ENCODE measurements around the gene NDUFAF8. TPM values are rescaled to one million over a fixed set of nuclear protein-coding genes. Genes with fewer than 3 reads are reported as not detected.

NDUFAF8 gene
- total RNA-seq, 1 donor from 2014 or later: 38.9 TPM

- no peak overlapping the region for H3K27ac Mint-ChIP-seq (ENCODE audit: unreplicated experiment)
- no peaks in the 10 kb centered on the region for H3K36me3 Mint-ChIP-seq (ENCODE audit: unreplicated experiment)
- H3K4me1 Mint-ChIP-seq (ENCODE audit: unreplicated experiment): no peaks in the 10 kb centered on the region
- no peak for TF ChIP-seq CTCF (IDR thresholded peaks at IDR 0.05)
- no peak for DNase-seq (ENCODE audit: extremely low spot score, unreplicated experiment)
- no peak overlapping the region for H3K4me3 Mint-ChIP-seq (ENCODE audit: unreplicated experiment)
- H3K9me3 Mint-ChIP-seq (ENCODE audit: unreplicated experiment): no peaks in the 10 kb centered on the region
- H3K27me3 Mint-ChIP-seq (ENCODE audit: unreplicated experiment): no peaks in the 10 kb centered on the region
Measured at GRCh38 chr17:81194941-81195901, 43.9 kb upstream of the NDUFAF8 start.

- no peak for TF ChIP-seq CTCF (IDR thresholded peaks at IDR 0.05)
- Mint-ChIP-seq H3K27ac (ENCODE audit: unreplicated experiment) (no peak overlapping the region), H3K4me3 (ENCODE audit: unreplicated experiment) (no peak overlapping the region), H3K4me1 (ENCODE audit: unreplicated experiment) (no peaks in the 10 kb centered on the region), H3K36me3 (ENCODE audit: unreplicated experiment) (no peaks in the 10 kb centered on the region), H3K9me3 (ENCODE audit: unreplicated experiment) (no peaks in the 10 kb centered on the region), H3K27me3 (ENCODE audit: unreplicated experiment) (no peaks in the 10 kb centered on the region)
- no peak for DNase-seq (ENCODE audit: extremely low spot score, unreplicated experiment)
Measured at GRCh38 chr17:81195941-81196495, 43.1 kb upstream of the NDUFAF8 start.

- Mint-ChIP-seq H3K36me3 (ENCODE audit: unreplicated experiment) (no peaks in the 10 kb centered on the region), H3K4me3 (ENCODE audit: unreplicated experiment) (no peak overlapping the region), H3K27me3 (ENCODE audit: unreplicated experiment) (no peaks in the 10 kb centered on the region), H3K27ac (ENCODE audit: unreplicated experiment) (no peak overlapping the region), H3K4me1 (ENCODE audit: unreplicated experiment) (no peaks in the 10 kb centered on the region), H3K9me3 (ENCODE audit: unreplicated experiment) (no peaks in the 10 kb centered on the region)
- DNase-seq (ENCODE audit: extremely low spot score, unreplicated experiment): no peak
- no peak for TF ChIP-seq CTCF (IDR thresholded peaks at IDR 0.05)
Measured at GRCh38 chr17:81196505-81197408, 42.4 kb upstream of the NDUFAF8 start.

GRCh38 chr17:81197409-81197795, 41.7 kb upstream of the NDUFAF8 start:
- no peak overlapping the region for H3K27ac Mint-ChIP-seq (ENCODE audit: unreplicated experiment)
- no peak overlapping the region for H3K4me3 Mint-ChIP-seq (ENCODE audit: unreplicated experiment)
- no peak for DNase-seq (ENCODE audit: extremely low spot score, unreplicated experiment)
- TF ChIP-seq CTCF (IDR thresholded peaks at IDR 0.05): no peak
- no peaks in the 10 kb centered on the region for H3K27me3 Mint-ChIP-seq (ENCODE audit: unreplicated experiment)
- H3K4me1 Mint-ChIP-seq (ENCODE audit: unreplicated experiment): no peaks in the 10 kb centered on the region
- H3K9me3 Mint-ChIP-seq (ENCODE audit: unreplicated experiment): no peaks in the 10 kb centered on the region
- H3K36me3 Mint-ChIP-seq (ENCODE audit: unreplicated experiment): no peaks in the 10 kb centered on the region
